ENCODE data around the gene CLEC2D.
"Not testable (repeated sequence)": the region's sequence is repeated elsewhere in the genome, so short reads cannot be mapped to it uniquely, and the experiment has no call there.

Gene CLEC2D

DNA sequence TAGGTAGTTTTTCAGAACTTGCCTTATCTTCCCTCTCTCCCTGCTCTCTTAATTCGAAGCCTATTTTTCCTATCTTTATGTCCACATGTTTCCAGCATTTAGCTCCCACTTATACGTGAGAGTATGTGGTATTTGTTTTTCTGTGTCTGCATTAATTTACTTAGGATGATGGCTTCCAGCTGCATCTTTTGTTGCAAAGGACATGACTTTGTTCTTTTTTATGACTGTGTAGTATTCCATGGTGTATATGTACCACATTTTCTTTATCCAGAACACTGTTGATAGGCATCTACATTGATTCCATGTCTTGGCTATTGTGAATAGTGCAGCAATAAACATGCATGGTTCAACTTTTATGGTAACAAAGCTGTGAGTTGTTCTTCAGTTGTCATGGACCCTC, 7.8 kb upstream of the CLEC2D start:
- no peak for DNase-seq

DNA sequence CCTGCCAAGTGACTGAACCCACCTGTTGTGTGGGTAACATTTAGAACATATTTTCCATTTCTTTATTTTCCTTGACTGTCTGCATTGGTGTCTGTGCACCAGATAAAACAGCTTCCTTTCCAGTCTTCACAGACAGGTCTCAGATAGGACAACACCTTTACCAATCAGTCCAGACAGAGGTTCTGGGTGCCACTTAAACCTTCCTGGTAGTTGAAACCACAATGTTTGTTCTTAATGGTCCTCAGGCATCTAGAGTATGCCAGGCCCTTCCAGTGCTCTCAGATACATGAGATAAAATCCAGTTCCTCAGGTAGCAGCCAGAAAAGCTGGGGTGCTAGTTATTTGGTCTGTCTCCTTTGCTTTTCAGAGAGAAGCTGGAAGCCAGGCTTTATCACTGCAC, 7.0 kb upstream of the CLEC2D start:
- no peak for DNase-seq

DNA sequence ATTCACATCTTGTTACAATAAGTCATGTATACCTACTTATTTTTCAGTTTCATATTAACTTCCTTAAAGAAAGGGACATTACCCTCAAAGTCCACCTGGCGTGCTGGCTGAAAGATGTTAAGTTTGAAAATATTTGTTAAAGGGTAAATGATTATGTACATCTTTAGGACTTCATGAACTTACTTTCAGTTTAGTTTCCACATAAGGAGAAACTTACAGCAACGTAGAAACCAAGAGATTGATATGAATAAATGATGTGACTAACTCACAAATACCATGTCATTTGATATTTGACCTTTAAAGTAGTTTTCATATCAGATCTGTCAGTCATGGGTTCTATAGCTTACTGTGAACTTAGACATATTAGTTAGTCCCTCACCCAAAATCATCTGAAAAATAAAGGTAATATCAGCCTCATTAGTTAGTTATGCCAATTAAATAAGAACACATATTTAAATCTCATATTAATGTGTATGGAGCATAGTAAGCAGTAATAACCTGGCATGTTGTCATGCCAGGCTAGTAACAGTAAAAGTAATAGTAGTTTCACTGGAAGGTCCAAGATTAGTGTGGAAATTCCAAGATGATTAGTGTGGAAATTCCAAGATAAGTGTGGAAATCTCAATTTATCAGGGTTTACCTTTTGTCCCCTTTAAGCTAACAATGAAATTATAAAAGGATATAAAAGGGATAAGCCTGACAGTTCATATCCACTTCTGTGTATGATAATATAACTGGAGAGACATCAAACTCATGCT, 1.9 kb upstream of the CLEC2D start:
- DNase-seq = no peak

DNA sequence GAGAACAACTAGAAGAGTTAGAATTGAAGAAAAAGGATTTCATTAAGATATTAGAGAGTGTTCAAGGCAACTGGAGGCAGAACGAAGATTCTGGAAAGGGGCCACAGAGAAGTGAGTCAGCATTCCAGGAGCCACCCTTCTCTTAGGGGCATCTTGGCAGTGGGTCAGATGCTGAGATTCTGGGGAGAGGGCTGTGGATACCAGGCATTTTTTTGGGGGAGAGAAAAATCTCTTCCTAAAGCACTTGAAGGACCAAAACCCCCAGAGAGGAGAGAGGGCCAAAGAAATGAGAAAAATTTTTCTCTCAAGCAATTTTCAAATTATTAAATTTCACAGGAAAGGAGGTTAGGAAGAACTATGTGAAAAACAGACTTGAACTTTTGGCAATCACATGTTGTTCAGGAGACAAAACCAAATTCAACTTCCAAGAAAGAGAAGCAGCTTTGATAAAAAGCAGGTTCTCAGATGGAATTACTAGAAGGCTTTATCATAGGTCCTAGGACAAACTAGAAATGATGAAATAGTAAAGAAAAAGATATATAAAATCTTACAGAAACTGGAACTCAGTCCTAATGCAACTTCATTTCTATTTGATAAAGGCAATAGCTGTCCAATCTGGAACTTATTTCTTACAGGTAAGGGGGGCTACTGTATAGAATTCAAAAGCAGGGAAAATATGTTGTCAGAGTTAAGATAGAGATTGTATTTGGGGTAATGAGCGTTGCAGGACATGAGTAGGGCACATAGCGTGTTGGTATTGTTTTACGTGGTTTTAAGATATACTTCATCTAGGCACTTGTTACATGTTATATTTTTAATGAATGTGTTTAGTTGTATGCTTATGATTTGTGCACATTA, 1.1 kb upstream of the CLEC2D start:
- DNase-seq = no peak

DNA sequence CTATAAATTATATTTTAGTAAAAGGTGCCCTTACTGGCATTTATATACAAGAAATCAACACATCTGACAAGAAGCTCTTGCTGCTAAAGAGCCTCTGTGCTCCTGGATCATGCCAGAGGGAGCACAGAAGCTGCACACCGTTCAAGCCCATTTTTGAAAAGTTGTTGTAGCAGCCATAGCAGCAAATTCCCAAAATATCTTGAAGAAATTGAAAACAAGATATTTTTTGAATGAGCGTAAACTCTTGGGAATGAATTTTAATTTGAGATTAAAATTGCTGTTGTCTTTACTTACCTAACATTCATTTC, 540 bp upstream of the CLEC2D start:
- DNase-seq = no peak

DNA sequence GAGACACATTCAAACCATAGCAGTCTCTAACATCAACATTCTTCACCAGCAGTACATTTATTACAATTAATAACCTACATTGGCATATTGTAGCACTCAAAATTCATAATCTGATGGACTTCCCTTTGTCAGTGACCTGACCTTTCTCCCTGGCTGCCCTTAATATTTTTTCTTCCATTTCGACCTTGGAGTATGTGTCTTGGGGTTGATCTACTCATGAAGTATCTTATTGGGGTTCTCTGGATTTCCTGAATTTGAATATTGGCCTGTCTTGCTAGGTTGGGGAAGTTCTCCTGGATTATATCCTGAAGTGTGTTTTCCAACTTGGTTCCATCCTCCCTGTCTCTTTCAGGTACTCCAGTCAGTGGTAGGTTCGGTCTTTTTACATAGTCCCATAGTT, 2.8 kb downstream of the CLEC2D start:
- DNase-seq = not testable (repeated sequence)

DNA sequence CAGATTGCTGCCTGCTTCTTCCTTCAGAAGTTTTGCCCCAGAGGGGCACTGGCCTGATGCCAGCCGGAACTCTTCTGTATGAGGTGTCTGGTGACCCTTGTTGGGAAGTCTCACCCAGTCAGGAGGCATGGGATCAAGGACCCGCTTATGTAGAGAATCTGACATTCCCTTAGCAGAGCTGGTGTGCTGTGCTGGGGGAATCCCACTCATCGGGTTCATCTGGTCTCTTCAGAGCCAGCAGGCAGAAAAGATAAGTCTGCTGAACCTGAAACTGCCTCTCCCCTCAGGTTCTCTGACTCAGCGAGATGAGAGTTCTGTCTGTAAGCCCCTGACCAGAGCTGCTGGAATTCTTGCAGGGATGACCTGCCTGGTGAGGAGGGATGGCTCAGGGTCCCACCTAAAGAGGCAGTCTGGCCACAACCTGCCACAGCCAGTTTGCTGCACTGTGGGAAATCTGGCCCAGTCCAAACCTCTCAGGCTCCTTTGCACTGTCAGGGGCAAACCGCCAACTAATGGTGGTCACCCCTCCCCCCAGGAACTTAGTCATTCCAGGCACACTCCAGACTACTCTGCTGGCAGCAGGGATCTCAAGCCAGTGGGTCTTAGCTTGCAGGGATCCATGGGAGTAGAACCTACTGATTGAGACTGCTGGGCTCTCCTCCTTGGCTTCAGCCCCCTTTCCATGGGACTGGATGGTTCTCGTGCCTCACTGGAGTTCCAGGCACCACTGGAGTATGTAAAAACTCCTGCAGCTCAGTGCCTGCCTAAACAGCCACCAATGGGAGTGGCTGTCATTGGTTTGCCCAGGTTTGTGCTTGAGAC, 4.1 kb downstream of the CLEC2D start:
- peak; percentile 55 for DNase-seq

DNA sequence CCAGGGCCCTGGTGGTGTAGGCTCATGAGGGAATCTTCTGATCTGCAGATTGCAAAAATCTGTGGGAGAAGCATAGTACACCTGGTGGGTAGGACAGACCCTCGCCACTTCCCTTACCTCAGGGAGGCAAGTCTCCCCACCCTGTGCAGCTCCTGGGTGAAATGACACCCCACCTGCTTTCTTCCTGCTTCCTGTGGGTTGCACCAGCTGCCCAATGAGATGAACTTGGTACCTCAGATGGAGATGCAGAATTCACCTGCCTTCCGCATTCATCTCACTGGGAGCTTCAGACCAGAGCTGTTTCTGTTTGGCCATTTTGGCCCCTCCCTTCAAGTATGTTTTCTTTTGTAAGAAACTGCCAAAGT, 4.7 kb downstream of the CLEC2D start:
- peak; percentile 71 for DNase-seq

DNA sequence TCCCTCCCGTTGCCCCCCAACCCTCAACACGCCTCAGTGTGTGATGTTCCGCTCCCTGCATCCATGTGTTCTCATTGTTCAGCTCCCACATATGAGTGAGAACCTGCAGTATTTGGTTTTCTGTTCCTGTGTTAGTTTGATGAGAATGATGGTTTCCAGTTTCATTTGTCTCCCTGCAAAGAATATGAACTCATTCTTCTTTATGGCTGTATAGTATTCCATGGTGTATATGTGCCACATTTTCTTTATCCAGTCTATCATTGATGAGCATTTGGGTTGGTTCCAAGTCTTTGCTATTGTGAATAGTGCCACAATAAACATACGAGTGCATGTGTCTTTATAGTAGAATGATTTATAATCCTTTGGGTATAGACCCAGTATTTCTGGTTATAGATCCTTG, 13.0 kb downstream of the CLEC2D start:
- DNase-seq = not testable (repeated sequence)

DNA sequence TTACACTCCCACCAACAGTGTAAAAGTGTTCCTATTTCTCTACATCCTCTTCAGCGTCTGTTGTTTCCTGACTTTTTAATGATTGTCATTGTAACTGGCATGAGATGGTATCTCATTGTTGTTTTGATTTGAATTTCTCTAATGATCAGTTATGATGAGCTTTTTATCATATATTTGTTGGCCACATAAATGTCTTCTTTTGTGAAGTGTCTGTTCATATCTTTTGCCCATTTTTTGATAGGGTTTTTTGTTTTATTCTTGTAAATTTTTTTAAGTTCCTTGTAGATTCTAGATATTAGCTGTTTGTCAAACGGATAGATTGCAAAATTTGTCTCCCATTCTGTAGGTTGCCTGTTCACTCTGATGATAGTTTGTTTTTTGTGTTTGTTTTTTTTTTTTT, 13.4 kb downstream of the CLEC2D start:
- not testable (repeated sequence) for DNase-seq

DNA sequence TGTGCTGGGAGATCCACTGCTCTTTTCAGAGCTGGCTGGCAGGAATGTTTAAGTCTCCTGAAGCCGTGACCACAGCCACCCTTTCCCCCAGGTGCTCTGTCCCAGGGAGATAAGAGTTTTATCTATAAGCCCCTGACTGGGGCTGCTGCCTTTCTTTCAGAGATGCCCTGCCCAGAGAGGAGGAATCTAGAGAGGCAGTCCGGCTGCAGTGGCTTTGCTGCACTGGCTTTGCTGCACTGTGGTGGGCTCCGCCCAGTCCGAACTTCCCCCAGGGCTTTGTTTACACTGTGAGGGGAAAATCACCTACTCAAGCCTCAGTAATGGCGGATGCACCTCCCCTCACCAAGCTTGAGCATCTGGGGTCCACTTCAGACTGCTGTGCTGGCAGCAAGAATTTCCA, 15.9 kb downstream of the CLEC2D start:
- DNase-seq = not testable (repeated sequence)

DNA sequence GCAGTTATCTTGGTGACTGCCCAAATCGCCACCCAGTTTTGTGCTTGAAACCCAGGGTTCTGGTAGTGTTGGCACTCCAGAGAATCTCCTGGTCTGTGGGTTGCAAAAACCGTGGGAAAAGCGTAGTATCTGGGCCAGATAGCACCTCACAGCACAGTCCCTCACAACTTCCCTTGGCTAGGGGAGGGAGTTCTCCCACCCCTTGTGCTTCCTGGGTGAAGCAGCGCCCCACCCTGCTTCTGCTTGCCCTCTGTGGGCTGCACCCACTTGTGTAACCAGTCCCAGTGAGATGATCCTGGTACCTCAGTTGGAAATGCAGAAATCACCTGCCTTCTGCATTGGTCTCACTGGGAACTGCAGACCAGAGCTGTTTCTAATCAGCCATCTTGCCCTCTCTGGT, 16.4 kb downstream of the CLEC2D start:
- no peak for DNase-seq

DNA sequence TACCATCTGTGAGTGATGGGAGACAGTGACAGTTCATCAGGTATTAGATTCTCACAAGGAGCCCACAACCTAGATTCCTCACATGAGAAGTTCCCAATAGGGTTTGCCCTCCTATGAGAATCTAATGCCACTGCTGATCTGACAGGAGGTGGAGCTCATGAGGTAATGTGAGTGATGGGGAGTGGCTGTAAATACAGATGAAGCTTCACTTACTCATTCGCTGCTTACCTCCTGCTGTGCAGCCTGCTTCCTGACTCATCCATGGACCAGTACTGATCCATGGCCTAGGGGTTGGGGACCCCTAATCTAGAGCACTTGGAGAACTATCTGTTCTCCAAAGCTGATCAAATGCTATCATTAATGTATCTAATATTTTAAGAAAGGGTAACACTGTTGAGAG, 17.7 kb downstream of the CLEC2D start:
- no peak for DNase-seq

DNA sequence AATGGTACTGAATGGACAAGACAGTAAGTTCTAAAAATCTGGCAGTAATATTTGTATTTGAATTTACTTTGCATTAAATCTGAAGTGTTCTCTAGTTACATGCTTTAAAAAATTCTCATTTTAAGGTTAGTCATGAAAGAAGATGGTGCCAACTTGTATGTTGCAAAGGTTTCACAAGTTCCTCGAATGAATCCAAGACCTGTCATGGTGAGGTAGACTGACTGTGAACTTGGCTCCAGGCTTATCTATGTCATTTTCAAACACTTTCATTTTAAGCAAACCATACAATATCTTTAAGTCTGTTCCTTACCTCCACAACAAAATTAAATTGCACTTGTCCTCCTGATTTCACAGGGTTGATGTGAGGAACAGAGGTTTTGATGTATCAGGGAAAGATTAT, 23.4 kb downstream of the CLEC2D start:
- DNase-seq = no peak

DNA sequence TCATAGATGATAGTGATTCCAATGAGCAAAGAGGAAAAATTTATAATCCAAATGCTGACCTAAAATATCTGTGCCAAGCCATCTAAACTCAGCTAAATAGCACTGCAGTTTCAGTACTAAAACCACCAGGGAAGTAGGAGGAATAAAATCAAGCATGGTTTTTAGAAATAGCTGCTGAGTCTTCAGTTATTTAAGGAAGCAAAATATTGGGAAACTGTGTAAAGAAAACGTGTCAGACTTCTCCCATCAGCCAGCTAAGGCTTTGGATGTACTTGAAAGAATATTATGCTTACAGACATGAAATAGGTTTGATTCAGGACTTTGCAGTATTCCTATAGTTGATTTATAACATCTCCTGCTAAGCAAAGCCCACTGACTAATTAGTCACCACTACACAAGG, 24.7 kb downstream of the CLEC2D start:
- no peak for DNase-seq

DNA sequence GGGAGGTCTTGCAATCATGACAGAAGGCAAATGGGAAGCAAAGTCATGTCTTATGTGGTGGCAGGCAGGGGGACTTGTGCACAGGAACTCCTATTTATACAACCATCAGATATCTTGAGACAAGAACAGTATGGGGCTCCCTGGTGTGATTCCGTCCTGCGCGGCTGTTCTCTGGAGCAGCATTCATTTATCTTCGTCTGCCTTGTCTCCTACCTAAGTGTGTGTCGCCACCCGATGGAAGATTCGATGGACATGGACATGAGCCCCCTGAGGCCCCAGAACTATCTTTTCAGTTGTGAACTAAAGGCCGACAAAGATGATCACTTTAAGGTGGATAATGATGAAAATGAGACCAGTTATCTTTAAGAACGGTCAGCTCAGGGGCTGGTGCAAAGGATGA, 25.6 kb downstream of the CLEC2D start:
- DNase-seq = not testable (repeated sequence)

DNA sequence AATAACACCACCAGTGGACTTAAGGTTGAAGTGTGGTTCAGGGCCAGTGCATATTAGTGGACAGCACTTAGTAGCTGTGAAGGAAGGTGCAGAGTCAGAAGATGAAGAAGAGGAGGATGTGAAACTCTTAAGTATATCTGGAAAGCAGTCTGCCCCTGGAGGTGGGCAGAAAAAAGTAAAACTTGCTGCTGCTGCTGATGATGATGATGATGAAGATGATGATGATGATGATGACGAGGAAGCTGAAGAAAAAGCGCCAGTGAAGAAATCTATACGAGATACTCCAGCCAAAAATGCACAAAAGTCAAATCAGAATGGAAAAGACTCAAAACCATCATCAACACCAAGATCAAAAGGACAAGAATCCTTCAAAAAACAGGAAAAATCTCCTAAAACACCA, 26.1 kb downstream of the CLEC2D start:
- DNase-seq = not testable (repeated sequence)

DNA sequence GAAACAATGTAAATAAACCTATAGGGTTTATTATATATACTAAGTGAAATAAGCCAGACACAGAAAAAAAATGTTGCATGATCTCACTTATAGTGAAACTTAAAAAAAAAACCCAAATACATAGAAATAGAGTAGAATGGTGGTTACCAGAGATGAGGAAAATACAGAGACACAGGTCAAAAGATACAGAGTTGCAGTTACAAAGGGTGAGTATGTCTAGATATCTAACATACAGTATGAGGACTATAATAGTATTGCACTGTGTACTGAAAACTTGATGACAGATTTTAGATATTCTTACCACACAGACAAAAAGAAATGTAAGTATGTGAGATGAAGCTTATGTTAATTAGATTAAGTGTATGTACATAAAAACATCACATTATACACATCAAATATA, 28.1 kb downstream of the CLEC2D start:
- DNase-seq = no peak

DNA sequence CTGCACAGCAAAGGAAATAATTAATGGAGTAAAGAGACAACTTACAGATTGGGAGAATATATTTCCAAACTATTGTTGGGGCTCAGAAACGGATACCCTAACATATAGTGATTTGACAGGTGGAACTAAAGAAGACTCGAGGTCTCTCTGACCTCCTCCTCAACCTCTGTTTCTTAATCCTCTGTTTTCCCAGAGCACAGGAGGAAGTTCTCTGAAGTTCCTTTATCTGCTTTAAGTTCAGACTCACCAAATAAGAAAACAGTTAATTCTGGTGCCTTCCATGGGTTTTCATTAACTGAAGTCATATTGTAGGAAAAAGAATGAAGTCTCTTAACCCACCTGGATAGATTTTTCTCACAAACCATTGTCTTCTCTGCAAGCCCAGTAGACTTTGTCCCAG, 29.2 kb downstream of the CLEC2D start:
- DNase-seq = no peak

DNA sequence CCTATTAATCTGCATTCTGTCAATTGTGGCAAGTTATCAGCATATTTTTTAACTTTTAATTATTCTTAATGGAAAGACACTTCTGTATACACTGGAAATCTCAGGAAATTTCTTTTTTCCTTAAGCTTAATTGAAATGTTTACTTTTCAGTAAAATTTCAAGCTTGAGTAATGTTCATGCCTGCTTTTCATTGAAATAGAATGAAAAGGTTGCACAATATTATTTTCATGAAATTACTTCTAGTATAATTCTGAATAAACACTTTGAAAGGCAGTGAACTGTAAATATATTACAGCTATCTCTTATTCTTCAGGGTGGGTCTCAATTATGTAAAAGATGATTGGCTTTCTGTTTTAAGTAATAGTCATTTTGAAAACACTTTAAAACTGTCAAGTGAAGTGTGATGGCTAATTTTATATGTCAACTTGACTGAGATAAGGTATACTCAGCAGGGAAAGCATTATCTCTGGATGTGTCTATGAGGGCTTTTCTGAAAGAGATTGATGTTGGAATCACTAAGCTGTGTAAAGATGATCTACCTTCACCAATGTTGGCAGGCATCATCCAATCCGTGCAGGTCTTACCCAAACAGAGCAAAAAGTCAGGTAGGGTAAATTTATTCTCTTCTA, 29.9 kb downstream of the CLEC2D start:
- DNase-seq = no peak

DNA sequence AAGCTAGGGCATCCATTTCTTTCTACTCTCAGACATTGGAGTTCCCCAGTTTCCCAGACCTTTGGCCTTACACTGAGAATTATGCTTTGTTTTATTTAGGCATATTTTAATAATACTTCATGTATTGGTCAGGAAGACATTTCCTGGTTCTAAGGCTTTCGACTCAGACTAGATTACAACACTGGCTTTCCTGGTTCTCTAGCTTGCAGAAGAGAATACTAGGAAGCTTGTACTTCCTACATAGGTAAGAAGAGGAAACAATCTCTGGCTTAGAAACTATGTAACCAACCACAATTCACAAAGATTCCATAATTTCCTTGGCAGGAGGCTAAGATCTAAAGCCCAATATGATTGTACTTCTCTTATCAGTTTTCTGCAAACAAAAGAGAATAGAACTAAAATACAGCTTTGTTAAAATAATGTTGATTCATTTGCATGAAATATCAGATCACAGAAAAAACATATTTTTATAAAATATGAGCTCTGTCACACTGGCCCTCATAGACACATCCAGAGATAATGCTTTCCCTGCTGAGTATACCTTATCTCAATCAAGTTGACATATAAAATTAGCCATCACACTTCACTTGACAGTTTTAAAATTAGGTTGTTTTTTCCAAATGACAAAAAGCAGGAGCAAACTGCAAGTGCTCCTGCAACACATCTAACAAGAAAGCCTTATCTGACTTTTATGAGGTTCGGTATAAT, 30.5 kb downstream of the CLEC2D start:
- no peak for DNase-seq

DNA sequence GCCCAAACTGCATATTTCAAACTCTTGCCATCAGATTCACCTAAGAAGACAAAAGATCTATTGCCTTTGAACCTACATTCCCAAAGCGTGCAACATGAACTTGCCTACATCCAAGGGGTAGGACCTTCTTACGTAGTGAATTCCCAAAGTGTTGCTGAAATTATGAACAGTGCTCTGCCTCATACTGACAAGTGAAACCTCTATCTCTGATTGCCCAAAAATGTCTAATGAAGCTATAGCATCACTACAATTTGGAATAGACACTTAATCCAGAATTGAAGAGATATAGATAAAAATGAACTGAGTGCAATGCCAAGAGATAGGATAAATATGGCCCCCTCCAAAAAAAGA, 31.1 kb downstream of the CLEC2D start:
- no peak for DNase-seq

Measured in CD4-positive, alpha-beta T cell treated with Interleukin-21 for 1 hour (primary cell).